ENCODE results near the gene WWC2.

DNA sequence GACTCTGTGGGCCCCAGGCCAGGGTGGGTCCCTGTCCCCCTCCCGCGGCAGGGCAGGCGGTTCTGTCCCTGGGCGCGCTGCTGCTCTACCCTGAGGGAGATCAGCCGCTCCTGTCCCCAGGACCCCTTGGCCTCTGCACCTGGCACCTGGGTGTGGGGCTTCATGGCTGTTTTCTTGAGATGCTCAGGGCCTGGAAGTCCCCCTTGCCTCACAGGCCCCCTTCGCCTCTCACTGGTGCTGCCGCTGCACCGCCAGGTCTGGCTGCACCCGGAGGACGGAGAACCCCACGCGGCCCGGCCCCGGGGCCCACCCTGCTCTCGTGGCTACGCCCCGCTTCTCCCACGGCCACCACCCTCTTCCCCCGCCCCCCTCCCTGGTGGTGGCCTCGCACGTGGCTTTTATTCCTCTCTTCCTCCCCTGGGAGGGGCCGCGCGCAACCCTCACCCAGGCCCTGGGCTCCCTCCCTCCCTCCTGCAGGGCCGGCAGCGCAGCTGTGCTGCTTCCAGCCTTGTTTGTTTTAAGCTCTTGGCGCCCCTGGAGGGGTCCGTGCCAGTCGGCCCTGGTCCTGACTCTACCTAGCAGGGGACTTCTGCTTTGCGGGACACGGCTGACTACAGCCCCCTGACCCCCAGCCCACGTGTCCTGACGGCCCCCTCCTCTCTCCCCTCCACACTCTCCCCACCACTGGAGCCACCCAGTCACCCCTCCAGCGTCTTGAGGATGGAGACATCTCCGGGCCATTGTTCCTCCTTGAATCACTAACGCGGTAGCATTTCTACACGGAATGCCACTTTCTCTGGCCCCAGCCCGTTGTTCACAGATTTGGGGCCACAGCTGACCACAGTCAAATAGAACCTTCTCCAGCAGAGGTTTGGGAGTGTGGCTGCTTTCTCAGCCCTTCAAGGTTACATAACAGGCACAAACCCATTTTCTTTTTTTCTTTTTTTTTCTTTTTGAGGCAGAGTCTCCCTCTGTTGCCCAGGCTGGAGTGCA is 243.8 kb downstream of the WWC2 start:
- TF ChIP-seq CTCF (conservative IDR thresholded peaks at IDR 0.05) (no peak), ZFX (IDR thresholded peaks at IDR 0.05) (no peak)

All from C4-2B (cell line).